ENCODE results near the gene TAF9.
"Not testable (repeated sequence)": the region's sequence is repeated elsewhere in the genome, so short reads cannot be mapped to it uniquely, and the experiment has no call there.

TAF9 gene

GRCh38 chr5:69335341-69335935 lies 33.9 kb downstream of the TAF9 start:
- no peak for DNase-seq (ENCODE audit: low read depth in 2 of 2)

GRCh38 chr5:69334793-69335268 lies 34.5 kb downstream of the TAF9 start:
- peak; percentile 47 to 58 for DNase-seq (ENCODE audit: low read depth in 2 of 2)

- DNase-seq (ENCODE audit: low read depth in 2 of 2), result not testable (repeated sequence)
Observed at GRCh38 chr5:69333668-69334315, 35.5 kb downstream of the TAF9 start.

- no peak for DNase-seq (ENCODE audit: low read depth in 2 of 2)
Observed at GRCh38 chr5:69331528-69332445, 37.5 kb downstream of the TAF9 start.

- no peak for DNase-seq (ENCODE audit: low read depth in 2 of 2)
Observed at GRCh38 chr5:69329905-69330489, 39.3 kb downstream of the TAF9 start.

- DNase-seq (ENCODE audit: low read depth in 2 of 2), result no peak
Observed at GRCh38 chr5:69326365-69326764, 43.0 kb downstream of the TAF9 start.

- no peak for DNase-seq (ENCODE audit: low read depth in 2 of 2)
Observed at GRCh38 chr5:69317391-69317790, 51.9 kb downstream of the TAF9 start.

GRCh38 chr5:69315972-69316371 lies 53.3 kb downstream of the TAF9 start:
- DNase-seq (ENCODE audit: low read depth in 2 of 2), result no peak
